Kidney epithelial cell (primary cell): ENCODE results near the gene CPSF7. TPM values are rescaled to one million over a fixed set of nuclear protein-coding genes. Genes with fewer than 3 reads are reported as not detected.

Experiments
- DNase-seq: peaks from one replicate; pipeline ENCODE4 v3.0.0-alpha.2; 2010; ENCODE audit warnings: low read depth
- H3K27me3 ChIP-seq: 2 replicates; pipeline ENCODE4 v1.6.0; 2011; ENCODE audit warnings: low read length; ENCODE audit not compliant: control insufficient read depth, insufficient read depth
- H3K36me3 ChIP-seq: 2 replicates; pipeline ENCODE4 v1.5.1; 2011; ENCODE audit warnings: low read length; ENCODE audit not compliant: control insufficient read depth, insufficient read depth
- H3K4me3 ChIP-seq: 2 replicates; pipeline ENCODE4 v1.5.1; 2011; ENCODE audit warnings: low read depth, mild to moderate bottlenecking, control low read depth, low read length
- CTCF ChIP-seq: IDR thresholded peaks from 2 replicates; pipeline ENCODE4 v1.5.1; 2011; ENCODE audit warnings: mild to moderate bottlenecking, moderate library complexity, low read length, control low read depth, inconsistent platforms; ENCODE audit not compliant: insufficient read depth, poor library complexity, severe bottlenecking
- total RNA-seq: library from RNA; depleted of rRNA; stranded (reverse); fragments of >200 nt; gene quantifications from 2 replicates; pipeline ENCODE4 v1.2.3, GENCODE V29; 2015

CPSF7 gene
- total RNA-seq, 1 donor from 2014 or later: 53.9 TPM

GRCh38 chr11:61357233-61357893 is 72.4 kb downstream of the CPSF7 start:
- peaks cover 1% of the 10 kb centered on the region for H3K36me3 ChIP-seq
- H3K4me3 ChIP-seq: no peak overlapping the region
- no peak for DNase-seq
- H3K27me3 ChIP-seq: no peaks in the 10 kb centered on the region
- no peak for TF ChIP-seq CTCF

DNA sequence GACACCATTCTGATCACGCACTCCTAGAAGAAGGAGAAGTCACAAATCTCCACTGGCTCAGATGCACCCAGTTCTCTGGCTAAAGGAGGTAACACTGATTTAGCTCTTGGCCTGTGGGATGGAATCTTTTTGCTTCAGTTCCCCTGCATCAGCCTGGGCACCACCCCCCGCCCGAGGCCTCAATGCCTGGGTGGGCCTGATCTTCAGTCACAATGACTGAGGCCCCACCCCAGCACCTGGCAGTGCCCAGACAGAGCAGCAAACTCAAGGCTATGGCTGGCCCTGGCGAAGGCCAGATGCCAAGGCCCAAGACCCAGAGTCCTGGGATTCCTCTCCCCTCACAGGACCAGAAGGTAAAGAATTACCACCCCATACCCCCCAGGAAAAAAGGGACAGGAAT is 73.1 kb downstream of the CPSF7 start:
- TF ChIP-seq CTCF: no peak
- no peak for DNase-seq
- Histone ChIP-seq H3K4me3 (no peak overlapping the region), H3K36me3 (peaks cover 1% of the 10 kb centered on the region), H3K27me3 (no peaks in the 10 kb centered on the region)

DNA sequence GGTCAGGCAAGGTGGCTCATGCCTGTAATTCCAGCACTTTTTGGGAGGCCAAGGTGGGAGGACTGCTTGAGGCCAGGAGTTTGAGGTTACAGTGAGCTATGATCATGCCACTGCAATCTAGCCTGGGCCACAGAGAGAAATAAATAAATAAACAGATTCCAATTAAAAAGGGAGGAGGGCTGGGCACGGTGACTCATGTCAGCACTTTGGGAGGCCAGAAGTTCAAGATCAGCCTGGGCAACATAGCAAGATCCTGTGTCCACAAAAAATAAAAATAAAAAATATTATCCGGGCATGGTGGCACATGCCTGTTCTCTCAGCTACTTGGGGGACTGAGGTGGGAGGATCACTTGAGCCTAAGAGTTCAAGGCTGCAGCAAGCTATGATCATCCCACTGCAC is 75.6 kb downstream of the CPSF7 start:
- DNase-seq: no peak
- no peak for TF ChIP-seq CTCF
- H3K4me3 ChIP-seq: no peak overlapping the region
- no peaks in the 10 kb centered on the region for H3K27me3 ChIP-seq
- H3K36me3 ChIP-seq: peaks cover 3% of the 10 kb centered on the region

DNA sequence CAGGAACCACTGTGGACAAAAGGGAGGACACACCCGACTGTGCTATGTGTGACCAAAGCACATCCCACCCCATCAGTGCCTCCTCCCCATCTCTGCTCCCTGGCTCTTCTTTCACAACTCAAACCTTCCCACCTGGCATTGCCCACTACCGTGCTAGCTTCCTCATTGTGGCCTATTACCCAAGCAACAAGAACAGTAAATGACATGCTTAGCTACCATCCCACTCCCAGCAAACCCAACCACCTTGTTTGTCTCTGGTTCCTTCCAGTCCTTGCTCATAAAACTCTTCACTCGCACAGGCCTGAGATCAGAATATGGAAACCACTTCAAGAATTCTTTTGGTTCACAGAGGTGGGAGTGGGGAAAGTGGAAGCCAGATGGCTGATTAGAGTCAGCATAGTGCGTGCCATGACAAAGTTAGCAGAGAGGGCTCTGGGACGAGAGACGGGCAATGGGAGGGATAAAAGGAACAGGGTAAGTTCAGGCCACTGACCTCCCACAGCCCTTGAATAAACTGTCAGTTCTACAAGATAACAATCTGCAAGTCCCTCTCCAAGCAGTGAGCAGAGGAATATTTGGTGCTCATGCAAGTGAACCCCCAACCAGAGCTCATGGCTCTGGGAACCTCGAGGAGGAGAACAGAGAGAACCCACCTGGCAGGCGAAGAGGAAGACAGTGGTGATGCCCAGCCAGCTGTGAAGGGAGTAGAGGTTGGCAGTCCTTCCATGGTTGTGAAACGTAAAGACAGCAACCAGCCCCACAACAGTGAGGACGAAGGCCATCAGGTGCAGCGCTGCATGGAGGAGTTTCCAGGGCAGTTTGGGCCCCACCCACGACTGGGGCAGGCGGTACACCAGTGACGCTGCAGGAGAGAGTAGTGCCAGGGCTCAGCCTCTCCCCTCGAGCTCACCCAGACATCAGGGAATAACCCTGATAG is 76.4 kb downstream of the CPSF7 start:
- no peak for TF ChIP-seq CTCF
- Histone ChIP-seq H3K27me3 (no peaks in the 10 kb centered on the region), H3K36me3 (peaks cover 3% of the 10 kb centered on the region), H3K4me3 (no peak overlapping the region)
- DNase-seq: no peak

Other genes with a start within 250 kb of the CPSF7 start
- not detected in 2 replicates for gene PGA3, start 226.5 kb downstream of the CPSF7 start, total RNA-seq
- not detected in 2 replicates for gene PGA4, start 207.6 kb downstream of the CPSF7 start, total RNA-seq
- not detected in 2 replicates for gene PGA5, start 188.8 kb downstream of the CPSF7 start, total RNA-seq
- gene VWCE, start 134.7 kb downstream of the CPSF7 start, total RNA-seq: 4.2 and 8.3 TPM in 2 replicates
- gene DDB1, start 96.9 kb downstream of the CPSF7 start, total RNA-seq: 163 and 165 TPM in 2 replicates
- gene TKFC, start 96.7 kb downstream of the CPSF7 start, total RNA-seq: 35.2 and 58.8 TPM in 2 replicates
- gene CYB561A3, start 68.1 kb downstream of the CPSF7 start, total RNA-seq: 30.2 and 39.0 TPM in 2 replicates
- 28.0 and 38.8 TPM in 2 replicates for gene TMEM138, start 67.6 kb downstream of the CPSF7 start, total RNA-seq
- 15.9 and 18.3 TPM in 2 replicates for gene TMEM216, start 37.4 kb downstream of the CPSF7 start, total RNA-seq
- 32.6 and 35.5 TPM in 2 replicates for gene SDHAF2, start 149 bp upstream of the CPSF7 start, total RNA-seq
- 0.25 TPM in 1 of 2 replicates, not detected in the other for gene LRRC10B, start 78.8 kb upstream of the CPSF7 start, total RNA-seq
- 12.7 and 15.9 TPM in 2 replicates for gene SYT7, start 151.1 kb upstream of the CPSF7 start, total RNA-seq